HG03103 (cell line): ENCODE data around the gene SYCE1L.

ENCODE experiments used
- ATAC-seq: cut with Tn5 transposase; IDR thresholded peaks from one replicate; pipeline ENCODE4 v1.9.1; 2021; ENCODE audit warnings: low read depth; ENCODE audit not compliant: unreplicated experiment

Gene SYCE1L

GRCh38 chr16:77195411-77195810 is 3.8 kb upstream of the SYCE1L start:
- no peak for ATAC-seq

- no peak for ATAC-seq
Measured at GRCh38 chr16:77197747-77198146, 1.5 kb upstream of the SYCE1L start.

GRCh38 chr16:77206533-77206932 is 7.3 kb downstream of the SYCE1L start:
- no peak for ATAC-seq

DNA sequence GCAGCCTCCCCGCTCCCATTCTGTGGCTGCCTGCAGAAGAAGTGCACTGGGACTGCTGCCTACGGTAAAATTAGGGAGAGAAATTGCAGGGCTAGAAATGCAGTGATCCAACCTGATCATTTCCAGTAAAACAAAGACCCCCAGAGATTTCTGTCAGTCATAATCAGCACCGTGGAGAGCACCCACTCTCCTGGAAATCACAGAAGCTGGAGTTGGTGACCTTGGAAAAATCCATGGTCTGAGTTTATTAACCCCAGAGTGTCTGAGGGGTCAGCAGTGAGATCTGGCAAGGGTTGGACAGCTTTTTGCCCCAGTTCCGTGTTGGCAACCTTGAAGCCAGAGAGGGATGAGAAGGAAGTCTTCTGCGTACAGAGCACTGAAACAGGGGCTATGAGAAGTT is 7.8 kb downstream of the SYCE1L start:
- ATAC-seq: no peak

GRCh38 chr16:77208382-77208781 is 9.2 kb downstream of the SYCE1L start:
- no peak for ATAC-seq

GRCh38 chr16:77211880-77212740 is 12.9 kb downstream of the SYCE1L start:
- ATAC-seq: peak; percentile 57

DNA sequence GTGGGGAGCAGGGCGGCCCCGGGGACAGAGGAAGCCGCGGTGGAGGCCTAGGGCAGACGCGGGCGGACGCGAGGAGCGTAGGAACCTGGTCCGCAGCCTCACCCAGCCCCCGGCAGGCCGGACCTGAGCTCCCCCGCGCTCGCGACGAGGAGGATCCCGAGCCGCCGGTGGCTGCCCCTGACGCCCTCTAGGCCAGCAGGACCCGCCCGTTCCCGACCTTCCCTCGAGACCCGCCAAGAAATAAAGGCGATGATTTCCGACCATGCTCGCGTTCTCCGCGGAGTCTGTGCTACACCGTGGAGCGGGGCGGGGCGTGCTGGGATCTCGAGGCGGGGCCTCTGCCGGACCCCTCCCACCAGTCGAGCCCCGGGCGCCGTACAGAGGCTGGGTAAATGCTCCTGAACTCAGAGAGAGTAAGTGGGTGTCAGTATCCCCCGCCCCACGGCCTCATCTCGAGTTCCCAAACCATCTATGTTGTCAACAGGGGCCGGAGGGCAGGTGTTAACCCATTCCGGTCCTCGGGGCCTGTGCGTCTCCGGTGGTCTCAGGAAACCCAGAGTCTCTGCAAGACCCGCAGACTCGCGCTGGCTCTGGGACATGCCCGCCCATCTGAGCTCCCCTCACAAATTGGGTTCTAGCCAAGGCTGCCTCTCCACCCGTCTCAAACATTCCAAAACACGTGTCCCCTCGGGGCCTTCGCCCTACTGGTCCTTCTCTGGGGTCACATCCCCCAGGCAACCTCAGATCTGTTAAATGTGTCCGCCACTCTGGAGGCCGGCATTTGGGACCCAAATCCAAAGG is 13.7 kb downstream of the SYCE1L start:
- peak; percentile 74 for ATAC-seq

DNA sequence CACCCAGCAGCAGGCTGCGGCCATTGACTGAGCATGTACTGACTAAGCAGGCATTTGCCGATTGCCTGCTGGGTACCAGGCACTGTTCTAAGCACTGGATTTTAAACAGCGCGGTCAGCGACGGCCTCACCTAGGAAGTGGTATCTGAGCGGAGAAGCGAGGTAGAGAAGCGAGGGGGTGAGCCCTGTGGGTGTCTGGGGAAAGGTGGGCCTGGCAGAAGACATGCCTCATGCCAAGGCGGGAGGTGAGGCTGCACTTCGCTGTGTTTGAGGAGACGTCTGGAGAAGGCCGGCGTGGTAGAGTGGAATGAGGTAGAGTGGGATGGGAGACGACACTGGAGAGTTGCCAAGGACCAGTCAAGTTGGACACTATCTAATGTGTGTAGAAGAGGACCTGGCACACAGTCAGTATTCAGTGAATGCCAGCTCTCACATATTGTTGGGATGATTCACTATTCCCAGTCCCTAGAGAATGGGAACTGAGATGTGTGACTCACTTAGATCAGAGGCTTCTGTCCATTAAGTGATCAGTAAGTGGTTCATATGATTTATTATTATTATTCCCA is 14.4 kb downstream of the SYCE1L start:
- ATAC-seq: no peak

DNA sequence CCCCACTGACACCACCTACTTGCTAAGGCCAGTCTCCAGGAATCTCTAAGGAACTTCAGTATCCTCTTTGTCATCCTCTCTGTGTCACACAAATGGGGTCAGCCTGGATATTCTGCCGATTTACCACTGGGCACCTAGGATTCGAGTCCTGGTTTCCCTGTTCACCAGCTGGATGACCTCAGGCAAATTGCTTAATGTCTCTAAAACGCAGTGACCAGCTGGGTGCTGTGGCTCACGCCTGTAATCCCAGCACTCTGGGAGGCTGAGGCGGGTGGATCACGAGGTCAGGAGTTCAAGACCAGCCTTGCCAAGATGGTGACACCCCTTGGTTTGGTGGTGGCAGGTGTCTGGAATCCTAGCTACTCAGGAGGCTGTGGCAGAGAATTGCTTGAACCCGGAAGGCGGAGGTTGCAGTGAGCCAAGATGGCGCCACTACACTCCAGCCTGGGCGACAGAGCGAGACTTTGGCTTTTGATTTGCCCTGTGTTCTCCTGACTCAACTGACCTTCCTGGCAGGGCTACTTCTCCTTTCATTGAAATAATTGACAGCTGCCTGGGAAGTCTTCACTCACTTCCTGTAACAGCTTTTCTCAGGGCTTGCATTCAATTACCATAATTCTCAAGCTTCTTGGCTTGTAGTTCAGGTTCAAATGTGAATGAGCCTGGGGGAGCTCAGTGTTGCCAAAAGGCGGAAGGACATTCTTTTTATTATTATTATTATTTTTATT is 15.4 kb downstream of the SYCE1L start:
- no peak for ATAC-seq

DNA sequence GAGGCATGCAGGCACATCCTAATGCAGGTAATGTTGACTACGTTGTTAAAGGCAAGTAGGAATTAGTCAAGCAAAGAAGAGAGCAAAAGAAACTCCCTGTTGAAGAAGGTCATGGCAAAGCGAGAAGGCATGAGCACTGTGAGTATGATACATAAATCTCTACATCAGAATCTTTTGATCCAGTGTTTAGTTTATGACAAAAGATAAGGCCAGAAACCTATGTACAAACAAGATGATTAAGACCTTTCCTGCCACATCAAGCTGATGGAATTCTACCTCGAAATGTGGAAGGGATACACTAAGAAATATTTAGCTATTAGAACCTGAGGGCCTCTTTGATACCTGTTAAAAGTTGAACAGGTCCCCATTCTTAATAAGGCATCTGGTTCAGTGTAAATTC is 20.2 kb downstream of the SYCE1L start:
- ATAC-seq: no peak

DNA sequence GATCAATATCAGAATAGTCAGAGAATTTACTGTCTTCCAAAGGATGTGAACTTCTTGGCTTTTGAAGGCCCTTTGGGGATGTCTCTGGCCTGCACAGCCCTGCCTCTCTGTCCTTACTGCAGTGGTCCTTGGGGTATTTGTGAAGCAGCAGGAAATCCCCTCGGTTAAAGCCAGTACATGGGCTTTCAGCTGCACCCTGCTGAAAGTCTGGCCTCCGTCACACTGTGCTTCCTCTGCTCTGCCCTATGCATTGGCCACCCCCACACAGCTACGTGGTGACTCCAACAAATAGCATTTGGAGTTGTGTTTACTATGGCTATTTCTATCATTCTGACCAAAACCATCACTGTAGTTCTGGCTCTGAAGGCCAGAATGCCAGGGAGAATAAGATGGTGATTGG is 21.2 kb downstream of the SYCE1L start:
- peak; percentile 67 for ATAC-seq

- no peak for ATAC-seq
Measured at GRCh38 chr16:77221482-77221881, 22.3 kb downstream of the SYCE1L start.

DNA sequence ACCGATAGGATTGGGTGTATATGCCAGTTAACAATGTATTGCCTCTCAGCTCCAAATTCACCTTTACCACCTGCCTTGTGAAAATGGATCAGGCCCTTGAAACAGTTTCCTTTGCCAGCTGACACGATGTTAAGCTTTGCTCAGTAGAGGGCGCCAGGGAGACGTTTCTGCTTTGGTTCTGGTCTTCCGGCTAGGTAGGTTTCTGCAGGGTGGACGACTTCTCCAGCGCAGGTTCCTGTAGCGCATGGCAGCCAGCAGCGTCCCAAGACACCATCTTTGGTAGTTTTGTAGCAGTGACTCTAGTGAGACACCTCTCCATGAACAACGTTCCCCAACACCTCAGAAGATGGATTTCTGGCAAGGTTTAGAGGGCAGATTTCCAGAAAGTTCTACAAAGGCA is 24.0 kb downstream of the SYCE1L start:
- ATAC-seq: no peak

- ATAC-seq: no peak
Measured at GRCh38 chr16:77225182-77225581, 26.0 kb downstream of the SYCE1L start.

DNA sequence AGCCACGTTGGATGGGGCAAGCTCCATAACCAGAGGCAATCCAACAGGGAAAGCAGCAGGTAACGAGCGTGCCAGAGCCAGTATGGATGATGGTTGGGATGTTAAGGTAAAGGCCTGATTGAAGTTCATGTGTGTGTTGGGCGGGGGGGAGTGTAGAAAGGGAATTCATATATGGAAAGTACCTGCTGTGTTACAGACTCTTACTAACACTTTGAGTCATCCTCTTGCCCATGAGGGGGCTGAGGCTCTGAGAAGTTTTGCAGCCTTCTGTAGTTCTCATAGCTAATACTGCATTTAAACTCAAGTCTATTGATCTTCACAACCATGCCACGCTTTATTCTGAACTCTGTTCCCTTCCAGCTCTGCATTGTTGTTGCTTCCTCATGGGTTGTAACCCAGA is 28.5 kb downstream of the SYCE1L start:
- ATAC-seq: peak; percentile 70

DNA sequence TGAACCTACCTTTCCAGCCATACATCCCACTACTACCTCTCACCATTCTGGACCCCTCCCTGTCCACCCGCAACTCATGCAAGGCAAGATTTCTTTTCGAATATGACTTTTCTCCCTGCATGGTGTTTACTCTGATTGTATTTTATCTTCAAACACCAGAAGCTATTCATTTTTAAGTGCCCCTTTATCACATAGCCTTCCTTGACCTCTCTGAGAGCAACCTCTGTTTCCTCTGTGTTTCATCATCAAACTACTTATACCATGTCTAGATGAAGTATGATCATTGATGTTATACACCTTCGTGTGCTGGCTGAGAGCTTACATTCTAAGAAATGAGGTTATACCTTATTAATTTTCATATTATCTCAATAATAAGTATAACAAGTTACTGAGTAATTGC is 31.8 kb downstream of the SYCE1L start:
- no peak for ATAC-seq

GRCh38 chr16:77233799-77234519 is 34.8 kb downstream of the SYCE1L start:
- no peak for ATAC-seq

GRCh38 chr16:77234611-77235010 is 35.4 kb downstream of the SYCE1L start:
- ATAC-seq: no peak

- peak; percentile 98 for ATAC-seq
Measured at GRCh38 chr16:77236063-77236511, 36.9 kb downstream of the SYCE1L start.

- ATAC-seq: no peak
Measured at GRCh38 chr16:77238593-77238992, 39.4 kb downstream of the SYCE1L start.
